NCI-H187 (cell line): ENCODE measurements around the gene GDAP2.
"Not testable (repeated sequence)": the region's sequence is repeated elsewhere in the genome, so short reads cannot be mapped to it uniquely, and the experiment has no call there.

Experiments
- DNase-seq, 2 experiments: peaks; one replicate each; lab custom pipeline; 2025; lab: John Stamatoyannopoulos, UW

The GDAP2 gene

DNA sequence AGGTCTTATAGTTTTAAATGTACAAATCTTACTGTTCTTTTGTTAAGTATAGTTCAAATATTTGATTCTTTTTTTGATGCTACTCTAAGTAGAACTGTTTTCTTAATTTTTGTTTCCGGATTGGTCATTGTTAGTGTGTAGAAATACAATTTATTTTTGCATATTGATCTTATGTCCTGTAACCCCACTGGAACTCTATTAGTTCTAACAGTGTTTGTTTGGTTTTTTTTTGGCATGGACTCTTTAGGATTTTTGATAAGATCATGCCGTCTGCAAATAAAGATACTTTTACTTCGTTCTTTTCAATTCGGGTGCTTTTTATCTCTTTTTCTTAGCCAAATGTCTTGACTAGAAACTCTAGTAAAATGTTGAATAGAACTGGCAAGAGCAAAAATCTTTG, 26.5 kb downstream of the GDAP2 start:
- no peak for DNase-seq

DNA sequence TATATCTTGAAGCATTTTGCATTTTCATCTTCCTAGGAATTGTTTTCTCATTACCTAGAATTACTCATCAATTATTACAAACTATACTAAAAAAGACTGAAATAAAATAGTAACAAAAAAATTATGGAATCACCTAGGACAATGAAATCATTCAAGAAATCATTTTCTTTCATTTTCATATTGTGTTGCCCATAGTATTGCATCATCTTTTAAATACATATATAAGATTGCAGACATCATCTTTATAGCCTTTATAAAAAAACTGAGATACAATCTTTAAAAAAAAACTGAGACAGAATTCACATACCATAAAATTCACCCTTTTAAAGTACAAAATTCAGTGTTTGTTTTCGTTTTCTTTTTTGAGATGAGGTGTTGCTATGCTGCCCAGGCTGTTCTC, 29.6 kb downstream of the GDAP2 start:
- no peak for DNase-seq

DNA sequence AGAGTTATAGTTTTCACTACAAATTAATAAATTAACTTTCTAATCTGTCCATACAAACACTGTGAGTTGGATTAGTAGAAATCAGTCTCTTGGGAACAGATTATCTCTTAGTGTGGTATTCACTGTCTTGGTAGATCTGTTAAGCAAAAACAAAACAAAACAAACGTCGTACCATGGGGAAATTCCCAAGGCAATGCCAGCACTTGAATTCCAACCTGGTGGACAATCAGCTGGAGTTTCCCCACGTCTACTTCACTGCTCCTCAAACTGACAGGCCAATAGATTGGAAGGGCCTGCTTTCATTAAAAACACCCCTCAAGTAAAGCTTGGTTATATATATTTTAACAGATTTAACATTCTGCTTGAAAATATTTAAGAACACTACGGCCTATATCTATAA, 31.9 kb downstream of the GDAP2 start:
- no peak for DNase-seq

DNA sequence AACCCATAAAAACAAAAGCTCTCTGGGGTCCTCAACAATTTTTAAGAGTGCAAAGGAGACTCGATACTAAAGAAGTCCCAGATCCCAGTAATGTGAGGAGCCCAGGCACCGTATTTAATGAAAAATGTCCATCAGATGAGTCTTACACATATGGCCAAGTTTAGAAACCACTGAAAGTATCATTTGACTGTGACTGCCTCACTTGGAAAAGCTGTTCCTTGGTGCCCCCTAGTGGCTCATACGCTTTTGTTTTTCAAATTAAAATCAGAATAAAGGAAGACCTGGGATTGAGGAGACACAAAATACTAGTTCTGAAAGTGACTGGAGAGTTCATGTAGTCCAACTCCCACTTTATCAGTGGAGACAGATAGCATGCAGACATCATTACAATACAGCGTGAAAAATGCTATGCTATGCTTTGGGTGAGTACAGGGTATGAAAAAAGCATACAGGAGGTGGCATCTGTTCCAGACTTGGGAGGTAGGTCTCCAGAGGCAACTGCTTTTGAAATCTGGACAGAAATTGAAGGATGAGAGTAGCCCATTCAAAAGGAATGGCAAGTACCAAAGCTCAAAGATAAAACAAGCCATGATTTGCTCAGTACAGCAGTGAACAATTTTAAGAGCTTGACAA, 33.8 kb downstream of the GDAP2 start:
- peak; percentile 16 to 33 for DNase-seq

DNA sequence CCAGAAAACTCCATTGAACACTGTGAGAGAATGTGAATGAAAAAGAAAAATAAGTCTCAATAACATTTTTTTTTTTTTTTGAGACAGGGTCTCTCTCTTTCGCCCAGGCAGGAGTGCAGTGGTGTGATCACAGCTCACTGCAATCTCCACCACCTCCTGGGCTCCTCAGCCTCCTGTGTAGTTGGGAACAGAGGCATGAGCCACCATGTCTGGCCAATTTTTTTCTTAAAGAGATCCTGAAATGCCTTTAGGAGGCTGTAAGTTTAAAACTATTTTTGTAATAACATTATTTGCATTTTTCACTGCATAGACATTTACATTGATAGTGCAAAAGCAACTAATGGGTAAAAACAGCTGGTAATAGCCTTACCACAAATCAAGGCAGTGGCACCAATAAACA, 35.3 kb downstream of the GDAP2 start:
- DNase-seq = no peak

DNA sequence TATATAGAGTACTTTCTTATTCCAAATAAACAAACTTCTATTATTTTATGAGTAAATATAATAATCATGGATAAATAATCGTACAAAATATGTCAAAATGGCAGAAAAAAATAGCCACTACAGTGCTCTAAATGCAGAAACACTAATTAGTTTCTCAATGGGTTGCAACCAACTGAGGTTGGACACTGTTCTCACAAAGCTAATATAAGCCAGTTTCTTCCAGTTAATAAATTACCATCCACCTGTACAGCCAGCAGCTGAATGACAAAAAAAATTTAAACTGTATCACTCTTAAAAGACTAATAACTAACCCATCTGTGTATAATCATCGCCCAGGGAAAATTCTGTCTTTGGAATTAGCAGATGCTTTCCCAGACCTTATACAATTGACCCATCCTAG, 36.9 kb downstream of the GDAP2 start:
- no peak for DNase-seq

DNA sequence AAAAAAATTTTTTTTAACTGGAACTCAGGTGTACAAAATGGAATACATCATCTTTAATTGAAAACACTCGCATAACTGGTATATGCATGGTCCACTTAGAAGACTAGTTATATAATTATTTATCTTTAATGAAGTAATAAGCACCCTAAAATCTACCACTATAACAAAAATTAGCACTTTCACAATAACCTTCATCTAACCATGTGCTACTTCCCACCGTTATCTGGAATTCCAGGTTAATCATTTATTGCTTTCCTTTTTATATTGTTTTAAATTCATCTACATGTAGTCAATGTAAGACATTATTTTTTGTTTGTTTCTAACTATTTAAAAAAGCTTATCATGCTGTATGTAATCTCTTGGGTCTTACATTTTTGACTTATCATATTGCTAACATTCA, 39.0 kb downstream of the GDAP2 start:
- DNase-seq = no peak

DNA sequence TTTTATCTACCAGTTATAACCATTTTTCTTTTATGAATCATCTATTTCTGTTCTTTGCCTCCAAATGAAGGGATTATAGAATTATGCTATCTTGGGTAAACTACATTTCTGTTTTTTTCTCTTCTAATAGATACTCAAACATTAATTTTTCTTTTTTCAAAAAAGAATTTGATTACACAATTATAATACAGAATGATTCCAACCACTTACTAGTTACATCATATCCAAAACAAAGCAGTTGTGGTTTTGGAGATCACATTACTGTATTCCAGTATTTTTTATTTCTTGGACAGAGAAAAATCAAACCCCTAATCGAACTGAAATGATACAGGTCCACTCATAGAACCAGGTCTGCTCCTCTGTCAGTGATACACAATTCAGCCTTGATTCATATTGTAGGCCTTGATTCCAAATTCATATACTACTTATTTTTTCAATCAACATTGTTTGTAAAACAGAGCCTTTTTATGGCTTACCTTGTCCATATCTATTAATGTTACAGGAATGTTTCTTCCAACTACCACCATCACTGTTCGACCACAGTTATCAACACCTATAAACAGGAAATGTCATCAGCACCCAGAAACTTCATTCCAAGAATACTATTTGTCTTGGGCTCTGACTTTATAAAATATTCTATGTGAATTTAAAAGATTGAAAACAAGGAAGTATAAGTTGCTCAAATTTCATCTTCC, 43.2 kb downstream of the GDAP2 start:
- DNase-seq = no peak

DNA sequence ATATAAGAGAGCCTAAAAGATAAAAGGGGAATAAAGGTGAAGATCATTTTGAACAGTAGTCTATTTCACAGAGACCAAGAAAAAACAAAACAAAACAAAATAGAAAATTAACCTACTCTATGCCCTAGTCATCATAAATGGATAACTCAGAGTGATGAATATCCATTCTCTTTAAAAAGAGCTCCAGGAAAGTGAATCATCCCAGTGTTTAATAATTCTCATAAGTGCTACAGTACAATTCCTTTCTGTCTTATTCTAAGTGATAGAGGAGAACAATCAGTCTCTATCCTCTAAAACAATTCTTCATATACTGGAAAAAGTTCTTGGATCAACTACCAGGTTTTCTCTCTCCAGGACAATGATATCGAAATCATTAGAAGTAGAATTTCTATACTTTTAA, 45.8 kb downstream of the GDAP2 start:
- DNase-seq = no peak

DNA sequence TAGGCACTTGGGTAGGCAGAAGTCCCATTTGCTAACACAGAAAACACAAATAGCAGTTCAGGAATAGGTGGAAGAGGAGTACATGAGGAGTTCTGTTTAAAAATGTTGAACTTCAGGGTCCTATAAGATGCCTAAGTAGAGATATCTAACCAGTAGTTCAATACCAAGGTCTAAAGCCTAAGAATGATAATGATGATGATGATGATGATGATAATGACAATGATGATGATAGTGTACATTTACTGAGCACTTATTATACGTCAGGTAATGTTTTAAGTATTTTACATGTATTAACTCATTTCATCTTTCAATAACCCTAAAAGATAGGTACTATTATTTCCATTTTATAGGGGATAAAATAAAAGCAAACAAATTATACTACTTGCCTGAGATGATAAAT, 50.1 kb downstream of the GDAP2 start:
- DNase-seq = no peak

DNA sequence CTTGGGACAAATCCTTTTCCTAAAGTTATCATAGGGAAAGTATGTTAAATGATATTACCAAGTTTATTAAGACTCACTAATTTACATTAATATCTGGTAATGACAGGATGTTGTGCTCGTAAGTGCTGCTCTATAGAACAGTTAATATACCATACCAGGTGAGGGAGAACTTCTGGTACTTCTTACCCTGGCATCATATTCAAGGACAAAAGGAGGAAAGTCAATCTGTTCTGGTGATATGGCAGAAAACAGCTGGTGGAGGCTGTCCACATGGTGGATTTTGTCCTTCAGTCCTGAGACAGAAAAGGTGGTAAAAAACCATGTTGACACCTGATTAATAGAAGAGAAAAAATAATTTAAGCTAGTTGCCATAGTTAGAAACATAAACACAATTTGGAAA, 51.6 kb downstream of the GDAP2 start:
- DNase-seq = no peak

DNA sequence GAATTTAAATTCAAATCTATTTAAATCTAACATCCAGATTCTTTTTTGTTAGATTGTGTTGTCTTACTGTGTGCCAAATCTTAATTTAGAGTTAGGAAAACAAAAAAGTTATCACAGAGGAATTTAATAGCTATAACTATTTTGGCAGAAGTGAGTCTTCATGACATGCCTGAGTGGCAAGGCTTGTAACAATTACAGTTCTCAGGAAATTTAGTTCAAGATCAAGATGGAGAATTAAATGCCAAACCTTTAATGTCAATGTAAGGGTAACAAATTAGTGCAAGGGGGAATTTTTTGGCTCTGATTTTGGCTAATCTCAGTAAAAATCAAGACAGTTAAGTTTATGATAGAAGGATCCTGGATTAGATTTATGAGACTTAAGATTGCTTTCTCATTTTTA, 58.4 kb downstream of the GDAP2 start:
- DNase-seq = no peak

DNA sequence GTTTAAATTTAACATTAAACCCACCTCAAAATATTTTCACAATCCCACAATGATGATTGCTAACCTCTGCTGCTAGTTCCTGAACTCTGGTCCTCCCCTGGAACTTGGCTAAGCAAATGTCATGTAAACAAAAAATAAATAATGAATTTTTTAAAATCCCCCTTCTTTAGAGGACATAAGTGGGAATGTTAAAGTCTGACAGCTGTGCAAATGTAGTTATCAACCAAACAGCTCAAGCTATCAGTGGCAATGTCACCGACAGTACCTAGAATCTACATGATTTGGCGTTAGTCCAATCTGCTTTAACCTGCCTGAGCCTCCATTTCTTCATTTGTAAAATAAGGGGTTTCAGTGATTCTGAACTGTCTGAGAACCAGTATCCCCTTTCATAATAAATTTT, 67.7 kb downstream of the GDAP2 start:
- no peak for DNase-seq

DNA sequence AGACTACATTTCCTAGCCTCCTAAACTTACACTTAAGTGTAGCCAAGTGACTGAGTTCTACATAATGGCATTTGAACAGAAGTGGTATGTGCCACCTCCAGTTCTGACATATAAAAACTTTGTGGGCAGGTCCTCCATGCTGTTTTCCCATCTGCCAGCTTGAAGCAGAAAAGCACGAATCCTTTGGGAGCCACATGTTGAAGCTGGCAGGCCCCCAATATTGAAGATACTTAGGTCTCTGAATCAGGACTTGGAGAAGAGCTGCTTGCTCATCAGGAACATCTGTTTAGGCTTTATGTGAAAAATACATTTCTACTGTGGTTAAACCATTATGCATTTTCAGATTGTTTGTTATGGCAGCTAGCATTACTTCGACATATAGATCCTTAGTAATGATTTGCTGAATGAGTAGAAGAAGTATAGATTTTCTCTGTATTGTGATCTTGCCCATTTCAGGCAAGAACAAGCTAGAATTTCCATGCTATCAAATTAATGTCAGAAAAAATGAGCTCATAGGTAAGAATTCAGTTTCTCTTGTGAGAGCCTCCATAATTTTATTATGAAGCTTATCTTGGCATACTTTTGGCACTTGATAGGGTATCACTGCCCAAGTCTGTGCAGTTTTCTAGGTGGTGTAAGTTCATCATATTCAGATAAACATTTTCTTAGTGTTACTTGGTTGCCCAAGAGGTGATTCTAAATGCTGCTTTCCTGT, 68.4 kb downstream of the GDAP2 start:
- DNase-seq = no peak

DNA sequence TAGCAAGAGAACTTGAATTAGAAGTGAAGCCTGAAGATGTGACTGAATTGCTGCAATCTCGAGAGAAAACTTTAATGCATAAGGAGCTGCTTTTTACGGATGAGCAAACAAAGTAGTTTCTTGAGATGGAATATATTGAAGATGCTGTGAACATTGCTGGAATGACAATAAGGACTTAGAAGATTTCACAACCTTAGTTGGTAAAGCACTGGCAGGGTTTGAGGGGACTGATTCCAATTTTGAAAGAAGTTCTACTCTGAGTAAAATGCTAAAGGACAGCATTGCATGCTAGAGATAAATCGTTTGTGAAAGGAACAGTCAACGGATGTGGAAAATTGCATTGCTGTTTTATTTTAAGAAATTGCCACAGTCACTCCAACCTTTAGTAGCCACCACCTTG, 69.5 kb downstream of the GDAP2 start:
- no peak for DNase-seq

DNA sequence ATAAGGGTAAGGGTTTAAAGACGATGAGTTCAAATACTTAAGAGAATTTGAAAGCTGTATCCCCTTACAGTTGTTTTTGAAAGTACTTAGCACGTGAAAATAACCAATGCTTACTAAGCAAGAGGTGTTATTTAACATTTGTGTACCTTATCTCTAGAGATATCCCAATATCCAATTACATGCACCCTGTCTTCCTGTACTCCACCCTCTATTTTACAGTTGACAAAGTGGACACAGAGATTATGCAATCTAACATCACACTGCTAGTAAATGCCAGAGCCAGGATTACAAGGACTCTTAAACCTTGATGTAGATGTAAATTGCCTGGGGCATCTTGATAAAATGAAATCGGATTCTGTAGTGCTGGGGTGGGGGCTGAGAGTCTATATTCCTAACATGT, 72.0 kb downstream of the GDAP2 start:
- no peak for DNase-seq

DNA sequence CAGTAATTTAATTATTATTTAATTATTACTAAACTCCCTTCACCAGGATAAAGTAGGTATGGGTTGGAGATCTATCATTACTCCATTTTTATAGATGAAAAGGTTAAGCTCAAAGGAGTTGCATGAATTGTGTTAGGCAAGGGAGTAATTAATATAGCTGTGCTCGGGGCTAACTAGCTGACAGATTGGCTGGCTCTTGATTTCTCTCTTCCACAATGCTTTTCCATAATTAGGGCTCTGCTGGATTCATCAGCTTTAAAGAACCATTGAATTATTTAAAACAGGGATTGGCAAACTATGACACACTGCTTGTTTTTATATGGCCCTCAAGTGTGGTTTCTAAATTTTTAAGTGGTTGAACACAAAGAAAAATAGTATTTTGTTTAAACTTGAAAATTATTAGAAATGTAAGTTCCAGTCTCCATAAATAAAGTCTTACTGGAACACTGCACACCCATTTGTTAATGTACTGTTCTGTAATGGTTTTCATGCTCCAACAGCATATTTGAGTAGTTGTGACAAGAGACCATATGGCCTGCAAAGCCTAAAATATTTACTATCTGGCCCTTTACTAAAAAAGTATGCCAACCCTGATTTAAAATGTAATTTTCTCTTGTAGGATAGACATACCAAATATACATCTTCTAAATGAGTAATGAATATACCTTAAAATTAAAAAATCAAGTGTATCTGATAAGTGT, 76.4 kb downstream of the GDAP2 start:
- no peak for DNase-seq

DNA sequence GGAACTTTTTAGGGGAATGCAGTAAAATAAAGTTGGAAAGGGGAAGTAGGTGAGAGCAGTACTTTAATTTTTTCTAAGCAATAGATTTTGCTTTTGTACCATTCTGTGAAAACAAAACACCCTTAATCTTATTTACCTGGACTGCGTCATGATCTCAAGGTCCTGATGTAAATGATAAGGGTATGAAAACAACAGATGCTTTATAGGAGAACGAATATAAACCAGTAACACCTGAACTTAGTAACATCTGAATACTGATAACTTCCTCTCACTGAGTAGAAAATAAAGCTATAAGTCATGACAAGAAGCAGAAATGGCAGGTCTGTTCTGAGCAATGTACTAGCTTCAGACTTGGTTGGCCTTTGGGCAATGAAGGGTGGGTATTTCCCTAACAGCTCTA, 77.7 kb downstream of the GDAP2 start:
- no peak for DNase-seq

DNA sequence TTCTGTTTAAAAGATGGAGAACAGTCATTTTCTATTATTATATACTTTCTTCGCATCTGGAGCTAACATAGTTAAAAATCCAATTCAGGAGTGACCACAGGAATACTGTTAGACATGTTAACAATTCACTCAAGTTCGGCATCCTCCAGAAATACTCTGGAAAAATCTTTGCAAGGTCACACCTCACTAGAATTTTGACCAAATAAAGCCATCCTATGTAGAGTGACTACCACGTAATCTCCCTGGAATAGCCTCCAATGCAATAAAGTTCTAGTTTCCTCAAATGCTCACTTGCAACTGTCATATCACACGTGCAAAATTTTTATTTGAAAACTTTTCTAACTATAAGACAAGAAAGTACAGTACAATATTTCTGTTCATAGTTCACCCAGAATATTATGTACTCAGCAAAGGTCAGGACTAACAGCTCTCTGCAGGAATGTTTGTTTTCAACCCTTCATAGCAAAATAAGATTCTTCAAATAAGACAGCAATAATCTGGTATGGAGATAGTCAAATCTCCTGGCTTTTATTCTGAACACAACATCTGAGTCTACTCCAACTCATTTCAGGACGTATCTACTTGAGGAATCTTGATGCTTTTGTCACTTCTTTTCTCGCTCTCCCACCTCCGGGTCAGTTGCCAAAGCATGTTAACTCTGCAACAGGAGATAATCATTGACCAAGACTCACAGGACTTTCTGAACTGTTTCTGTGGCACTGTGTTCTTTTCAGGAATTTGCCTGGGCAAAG, 82.6 kb downstream of the GDAP2 start:
- no peak for DNase-seq

DNA sequence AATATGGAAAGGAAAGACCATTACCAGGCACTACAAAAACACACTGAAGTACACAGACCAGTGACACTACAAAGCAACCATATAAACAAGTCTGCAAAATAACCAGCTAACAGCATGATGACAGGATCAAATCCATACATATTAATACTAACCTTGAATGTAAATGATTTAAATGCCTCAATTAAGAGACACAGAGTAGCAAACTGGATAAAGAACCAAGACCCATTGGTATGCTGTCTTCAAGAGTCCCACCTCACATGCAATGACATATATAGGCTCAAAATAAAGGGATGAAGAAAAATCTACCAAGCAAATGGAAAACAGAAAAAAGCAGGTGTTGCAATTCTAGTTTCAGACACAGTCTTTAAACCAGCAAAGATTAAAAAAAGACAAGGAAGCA, 84.9 kb downstream of the GDAP2 start:
- not testable (repeated sequence) for DNase-seq

DNA sequence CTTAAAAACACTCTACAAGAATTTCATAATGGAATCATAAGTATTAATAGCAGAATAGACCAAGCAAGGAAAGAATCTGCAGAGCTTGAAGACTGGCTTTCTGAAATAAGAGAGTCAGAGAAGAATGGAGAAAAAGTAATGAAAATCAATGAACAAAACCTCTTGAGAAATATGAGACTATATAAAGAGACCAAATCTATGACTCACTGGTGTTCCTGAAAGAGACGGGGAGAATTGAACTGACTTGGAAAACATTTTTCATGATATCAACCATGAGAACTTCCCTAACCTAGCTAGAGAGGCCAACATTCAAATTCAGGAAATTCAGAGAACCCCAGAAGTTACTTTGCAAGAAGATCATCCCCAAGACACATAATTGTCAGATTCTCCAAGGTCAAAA, 85.6 kb downstream of the GDAP2 start:
- DNase-seq = no peak
